ENCODE measurements around the gene STAP2.

Gene STAP2

GRCh38 chr19:4323692-4324091 lies 14.9 kb downstream of the STAP2 start:
- Histone ChIP-seq H3K9me2 (ENCODE audit: low read depth, low read length) (no peaks in the 10 kb centered on the region), H3K79me2 (ENCODE audit: insufficient read depth, low read length) (no peaks in the 10 kb centered on the region)
- TF ChIP-seq EZH2 (IDR thresholded peaks at IDR 0.05; ENCODE audit: borderline replicate concordance, low read length) (no peak), CTCF (IDR thresholded peaks at IDR 0.05; ENCODE audit: low read length) (no peak)

GRCh38 chr19:4322942-4323665 lies 15.5 kb downstream of the STAP2 start:
- no peaks in the 10 kb centered on the region for H3K27me3 ChIP-seq (ENCODE audit: insufficient read depth, low read length)
- H3F3A ChIP-seq (ENCODE audit: insufficient read depth, low read length): no peaks in the 10 kb centered on the region
- H4K20me1 ChIP-seq (ENCODE audit: insufficient read depth, low read length): no peaks in the 10 kb centered on the region

More at GRCh38 chr19:4323692-4324091, 14.9 kb downstream of the STAP2 start:
- Histone ChIP-seq H4K20me1 (ENCODE audit: insufficient read depth, low read length) (no peaks in the 10 kb centered on the region), H3K9ac (ENCODE audit: low read length) (no peak overlapping the region), H2AFZ (ENCODE audit: low read length) (no peak overlapping the region), H3K4me1 (ENCODE audit: insufficient read depth, low read length, severe bottlenecking) (no peaks in the 10 kb centered on the region), H3F3A (ENCODE audit: insufficient read depth, low read length) (no peaks in the 10 kb centered on the region), H3K9me3 (ENCODE audit: low read length) (no peaks in the 10 kb centered on the region; the same call in 1 of the 2 replicates), H3K4me3 (ENCODE audit: low read depth, low read length, poor library complexity, severe bottlenecking) (no peak overlapping the region), H3K36me3 (ENCODE audit: insufficient read depth, low read length) (no peaks in the 10 kb centered on the region), H3K27ac (ENCODE audit: low read depth, low read length, poor library complexity, severe bottlenecking) (no peak overlapping the region), H3K4me2 (ENCODE audit: low read length) (no peak overlapping the region), H3K27me3 (ENCODE audit: insufficient read depth, low read length) (no peaks in the 10 kb centered on the region)

GRCh38 chr19:4320419-4320818 lies 18.2 kb downstream of the STAP2 start:
- Histone ChIP-seq H3K9me2 (ENCODE audit: low read depth, low read length) (no peaks in the 10 kb centered on the region), H3K9ac (ENCODE audit: low read length) (no peak overlapping the region), H3K4me1 (ENCODE audit: insufficient read depth, low read length, severe bottlenecking) (no peaks in the 10 kb centered on the region), H3K4me3 (ENCODE audit: low read depth, low read length, poor library complexity, severe bottlenecking) (no peak overlapping the region), H3F3A (ENCODE audit: insufficient read depth, low read length) (no peaks in the 10 kb centered on the region), H3K9me3 (ENCODE audit: low read length) (no peaks in the 10 kb centered on the region; the same call in 1 of the 2 replicates), H3K36me3 (ENCODE audit: insufficient read depth, low read length) (no peaks in the 10 kb centered on the region), H4K20me1 (ENCODE audit: insufficient read depth, low read length) (no peaks in the 10 kb centered on the region), H3K27ac (ENCODE audit: low read depth, low read length, poor library complexity, severe bottlenecking) (no peak overlapping the region), H3K27me3 (ENCODE audit: insufficient read depth, low read length) (no peaks in the 10 kb centered on the region), H3K79me2 (ENCODE audit: insufficient read depth, low read length) (no peaks in the 10 kb centered on the region), H2AFZ (ENCODE audit: low read length) (no peak overlapping the region), H3K4me2 (ENCODE audit: low read length) (no peak overlapping the region)
- TF ChIP-seq CTCF (IDR thresholded peaks at IDR 0.05; ENCODE audit: low read length): no peak
- TF ChIP-seq EZH2 (IDR thresholded peaks at IDR 0.05; ENCODE audit: borderline replicate concordance, low read length): no peak

More at GRCh38 chr19:4322942-4323665, 15.5 kb downstream of the STAP2 start:
- Histone ChIP-seq H3K79me2 (ENCODE audit: insufficient read depth, low read length) (no peaks in the 10 kb centered on the region), H3K9ac (ENCODE audit: low read length) (no peak overlapping the region), H3K4me2 (ENCODE audit: low read length) (no peak overlapping the region), H3K27ac (ENCODE audit: low read depth, low read length, poor library complexity, severe bottlenecking) (no peak overlapping the region), H3K36me3 (ENCODE audit: insufficient read depth, low read length) (no peaks in the 10 kb centered on the region), H2AFZ (ENCODE audit: low read length) (no peak overlapping the region), H3K9me3 (ENCODE audit: low read length) (no peaks in the 10 kb centered on the region; the same call in 1 of the 2 replicates), H3K4me3 (ENCODE audit: low read depth, low read length, poor library complexity, severe bottlenecking) (no peak overlapping the region), H3K4me1 (ENCODE audit: insufficient read depth, low read length, severe bottlenecking) (no peaks in the 10 kb centered on the region), H3K9me2 (ENCODE audit: low read depth, low read length) (no peaks in the 10 kb centered on the region)
- TF ChIP-seq EZH2 (IDR thresholded peaks at IDR 0.05; ENCODE audit: borderline replicate concordance, low read length) (no peak), CTCF (IDR thresholded peaks at IDR 0.05; ENCODE audit: low read length) (no peak)
